Measurements from ENCODE around the gene SNRPB2.

- TF ChIP-seq CTCF (IDR thresholded peaks at IDR 0.05; ENCODE audit: poor library complexity, severe bottlenecking), result no peak
- TF ChIP-seq EZH2 (IDR thresholded peaks at IDR 0.05; ENCODE audit: borderline replicate concordance, insufficient read depth, low read length, poor library complexity, severe bottlenecking), result no peak
- TF ChIP-seq POLR2AphosphoS5 (IDR thresholded peaks at IDR 0.05), result no peak
- TF ChIP-seq REST (IDR thresholded peaks at IDR 0.05; ENCODE audit: borderline replicate concordance), result no peak
- no peak for TF ChIP-seq RAD21 (conservative IDR thresholded peaks at IDR 0.05)
- TF ChIP-seq EP300 (conservative IDR thresholded peaks at IDR 0.05; ENCODE audit: poor library complexity, severe bottlenecking), result no peak
- no peak for TF ChIP-seq TAF1 (IDR thresholded peaks at IDR 0.05; ENCODE audit: low read depth)
These were observed 2.8 kb downstream of the SNRPB2 start for GRCh38 chr20:16732506-16733152.

All from neural cell (in vitro differentiated cells).